ENCODE results near the gene HDAC9.

DNA sequence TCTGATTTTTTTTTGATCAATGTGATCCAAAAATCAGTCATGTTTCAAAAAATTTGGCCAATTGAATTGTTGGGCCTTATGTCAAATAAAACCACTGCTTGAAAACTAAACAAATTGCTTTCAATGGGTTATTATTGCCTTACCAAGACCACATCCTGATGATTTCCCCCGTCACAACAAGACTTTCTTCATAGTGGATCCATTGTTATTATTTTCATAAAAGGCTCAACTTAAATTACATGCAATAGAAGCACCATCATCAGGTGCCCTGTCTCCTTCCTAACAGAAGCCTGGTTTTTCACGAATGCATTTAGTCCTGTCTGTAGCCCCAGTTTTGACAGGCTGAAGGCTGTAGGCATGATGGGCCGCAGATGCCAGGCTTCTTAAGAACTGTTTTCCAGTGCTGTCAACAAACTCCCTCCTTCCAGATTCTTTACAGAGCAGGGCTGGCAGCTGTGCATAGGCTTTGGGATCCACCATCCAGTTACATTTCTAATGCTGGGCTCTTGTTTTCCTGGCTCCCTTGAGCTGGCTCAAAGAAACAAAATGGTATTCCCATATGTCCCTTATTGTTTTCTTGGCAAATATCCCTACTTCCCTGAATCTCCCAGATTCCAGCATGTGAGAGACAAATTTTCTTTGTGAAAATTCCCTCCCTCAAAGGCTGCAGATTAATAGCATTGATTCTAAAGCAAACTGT, 319.9 kb downstream of the HDAC9 start:
- TF ChIP-seq, protein P1, sequence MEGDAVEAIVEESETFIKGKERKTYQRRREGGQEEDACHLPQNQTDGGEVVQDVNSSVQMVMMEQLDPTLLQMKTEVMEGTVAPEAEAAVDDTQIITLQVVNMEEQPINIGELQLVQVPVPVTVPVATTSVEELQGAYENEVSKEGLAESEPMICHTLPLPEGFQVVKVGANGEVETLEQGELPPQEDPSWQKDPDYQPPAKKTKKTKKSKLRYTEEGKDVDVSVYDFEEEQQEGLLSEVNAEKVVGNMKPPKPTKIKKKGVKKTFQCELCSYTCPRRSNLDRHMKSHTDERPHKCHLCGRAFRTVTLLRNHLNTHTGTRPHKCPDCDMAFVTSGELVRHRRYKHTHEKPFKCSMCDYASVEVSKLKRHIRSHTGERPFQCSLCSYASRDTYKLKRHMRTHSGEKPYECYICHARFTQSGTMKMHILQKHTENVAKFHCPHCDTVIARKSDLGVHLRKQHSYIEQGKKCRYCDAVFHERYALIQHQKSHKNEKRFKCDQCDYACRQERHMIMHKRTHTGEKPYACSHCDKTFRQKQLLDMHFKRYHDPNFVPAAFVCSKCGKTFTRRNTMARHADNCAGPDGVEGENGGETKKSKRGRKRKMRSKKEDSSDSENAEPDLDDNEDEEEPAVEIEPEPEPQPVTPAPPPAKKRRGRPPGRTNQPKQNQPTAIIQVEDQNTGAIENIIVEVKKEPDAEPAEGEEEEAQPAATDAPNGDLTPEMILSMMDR (IDR thresholded peaks at IDR 0.05; ENCODE audit: low read depth, low read length, poor library complexity, severe bottlenecking): no peak
- TF ChIP-seq EZH2phosphoT487 (IDR thresholded peaks at IDR 0.05; ENCODE audit: borderline replicate concordance, low read length): no peak

Data from DOHH2 (cell line).